Suppressor macrophage treated with lipopolysaccharide for 4 hours (primary cell): ENCODE measurements around the gene SLC39A11.
A peak's percentile ranks its signal among the peaks of the same experiment; 100 is the strongest.
"Not testable (repeated sequence)": the region's sequence is repeated elsewhere in the genome, so short reads cannot be mapped to it uniquely, and the experiment has no call there.

Experiments
- DNase-seq: peaks from one replicate; pipeline ENCODE4 v3.0.0-alpha.2; 2020

The SLC39A11 gene, protein sequence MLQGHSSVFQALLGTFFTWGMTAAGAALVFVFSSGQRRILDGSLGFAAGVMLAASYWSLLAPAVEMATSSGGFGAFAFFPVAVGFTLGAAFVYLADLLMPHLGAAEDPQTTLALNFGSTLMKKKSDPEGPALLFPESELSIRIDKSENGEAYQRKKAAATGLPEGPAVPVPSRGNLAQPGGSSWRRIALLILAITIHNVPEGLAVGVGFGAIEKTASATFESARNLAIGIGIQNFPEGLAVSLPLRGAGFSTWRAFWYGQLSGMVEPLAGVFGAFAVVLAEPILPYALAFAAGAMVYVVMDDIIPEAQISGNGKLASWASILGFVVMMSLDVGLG

DNA sequence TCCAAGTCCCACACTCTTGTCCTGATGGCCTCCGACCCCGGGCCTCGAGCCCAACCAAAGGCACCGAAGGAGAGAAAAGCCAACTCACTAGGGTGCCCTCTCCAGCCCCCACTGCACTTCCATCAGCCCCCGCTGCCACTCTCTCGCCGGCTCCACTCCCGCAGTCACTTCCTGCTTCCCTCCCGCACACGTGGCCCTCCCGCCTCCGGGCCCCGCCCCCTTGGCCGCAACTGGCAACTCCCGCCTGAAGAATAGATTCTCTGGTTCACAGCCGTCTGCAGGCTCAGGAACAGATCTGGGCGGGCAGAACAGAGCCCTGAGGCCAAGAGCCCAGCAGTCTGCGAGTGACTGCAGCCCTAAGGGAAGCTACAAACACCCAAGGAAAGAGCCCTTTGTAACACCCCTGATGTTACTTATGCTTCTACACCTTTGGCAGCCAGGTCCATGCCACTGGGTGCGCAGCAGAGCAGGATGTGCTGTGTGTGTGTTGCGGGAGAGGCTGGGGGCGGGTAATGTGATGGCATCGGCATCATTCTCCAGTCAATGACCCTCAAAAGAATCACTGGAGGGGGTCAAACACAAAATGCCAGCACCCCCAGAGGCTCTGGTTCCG is at the start of gene SLC39A11:
Gene SLC39A11 (minus strand): TSS at position 166 of the 613 bp plus-strand sequence. CDS start 3,924 bp downstream, outside the sequence.
- peak; percentile 95 for DNase-seq

DNA sequence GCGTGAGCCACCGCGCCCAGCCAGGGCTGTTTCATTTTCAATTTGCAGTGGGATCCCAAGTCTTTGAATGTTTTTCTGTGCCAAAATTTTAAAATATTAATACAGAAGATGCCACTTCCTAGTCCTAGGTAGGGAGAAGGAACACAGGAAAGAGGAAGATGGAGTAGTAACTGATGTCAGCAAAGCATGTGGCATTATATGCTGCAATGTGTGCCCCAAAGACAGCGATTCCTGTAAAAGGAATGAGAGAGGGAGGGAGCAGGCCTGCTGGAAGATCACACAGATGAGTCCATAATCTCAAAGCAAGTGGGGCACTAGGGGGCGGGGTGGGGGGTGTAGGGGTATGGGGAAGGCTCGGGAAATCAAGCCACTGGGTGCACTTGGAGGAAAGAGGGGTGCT is 48.9 kb upstream of the SLC39A11 start:
- DNase-seq = peak; percentile 90

DNA sequence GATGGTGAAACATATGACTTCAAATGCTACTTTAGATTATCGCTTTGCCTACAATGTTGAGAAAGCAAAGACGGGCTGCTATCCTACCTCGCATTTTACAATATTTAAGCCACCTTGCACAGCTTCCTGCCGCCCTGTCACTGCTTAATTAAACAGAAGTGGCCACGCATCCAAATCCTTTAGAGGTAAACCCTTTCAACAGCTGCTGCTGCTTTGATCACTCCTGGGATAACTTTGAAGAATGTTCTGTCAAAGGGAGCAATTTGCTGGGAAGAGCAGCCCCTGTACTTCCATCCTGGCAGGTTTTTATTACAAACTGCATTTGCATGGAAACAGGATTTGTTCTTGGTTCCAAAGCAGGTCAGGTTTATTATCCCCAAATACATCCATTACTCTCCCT is 48.1 kb upstream of the SLC39A11 start:
- DNase-seq = no peak

DNA sequence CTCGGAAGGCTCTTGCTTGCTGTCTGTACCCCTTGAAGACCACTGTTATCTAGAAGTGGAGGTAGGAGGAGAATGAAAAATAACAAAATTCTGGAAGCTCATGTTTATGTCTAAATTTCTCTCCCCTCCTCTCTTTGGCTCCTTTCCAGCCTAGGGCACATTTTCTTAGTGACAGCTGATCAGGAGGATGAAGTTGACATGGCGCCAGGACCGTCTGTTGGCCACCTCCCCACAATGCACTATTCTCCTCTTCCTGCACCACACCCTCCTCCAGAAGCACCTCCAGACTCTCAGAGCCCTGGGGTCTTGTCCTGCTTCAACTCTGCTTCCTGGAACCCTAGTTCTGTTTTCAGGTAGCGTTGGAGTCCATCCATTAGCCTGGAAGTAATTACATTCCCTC is 46.8 kb upstream of the SLC39A11 start:
- no peak for DNase-seq

DNA sequence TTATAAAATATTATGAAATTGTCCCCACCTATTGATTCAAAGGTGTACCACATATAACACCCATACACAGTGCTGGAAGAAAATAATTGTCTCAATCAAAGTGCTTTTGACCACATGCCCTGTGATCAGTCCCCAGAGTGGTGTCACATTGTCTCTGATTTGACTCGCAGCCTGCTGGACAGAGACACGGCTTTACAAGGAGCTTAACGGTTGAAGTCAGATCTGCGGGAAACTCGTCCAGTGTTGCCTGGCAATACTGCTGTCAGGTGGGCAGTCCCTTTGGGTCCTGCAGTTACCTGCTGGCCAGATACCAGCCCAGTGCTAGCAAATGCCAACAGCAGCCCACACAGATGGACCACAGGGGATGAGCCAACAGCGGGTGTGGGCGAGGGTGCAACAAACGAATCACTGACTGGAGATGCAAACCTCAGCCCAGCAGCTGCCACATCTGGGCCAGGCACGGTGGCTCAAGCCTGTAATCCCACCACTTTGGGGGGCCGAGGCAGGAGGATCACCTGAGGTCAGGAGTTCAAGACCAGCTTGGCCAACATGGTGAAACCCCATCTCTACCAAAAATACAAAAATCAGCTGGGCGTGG is 46.2 kb upstream of the SLC39A11 start:
- DNase-seq = no peak

DNA sequence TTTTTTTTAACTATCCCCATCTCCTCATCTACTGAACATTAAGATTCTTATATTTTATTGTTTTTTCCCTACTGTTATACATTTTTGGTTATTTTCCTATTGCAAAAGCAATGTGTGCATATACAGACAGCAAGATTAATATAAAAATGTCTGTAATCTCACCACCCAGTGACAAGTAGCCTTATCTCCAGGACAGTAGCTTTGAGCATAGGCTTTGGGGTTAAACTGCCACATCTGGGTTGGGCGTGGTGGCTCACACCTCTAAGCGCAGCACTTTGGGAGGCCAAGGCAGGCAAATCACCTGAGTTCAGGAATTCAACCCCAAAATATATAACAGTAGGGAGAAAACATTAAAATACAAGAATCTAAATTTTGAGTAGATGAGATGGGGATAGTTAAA is 44.9 kb upstream of the SLC39A11 start:
- no peak for DNase-seq

DNA sequence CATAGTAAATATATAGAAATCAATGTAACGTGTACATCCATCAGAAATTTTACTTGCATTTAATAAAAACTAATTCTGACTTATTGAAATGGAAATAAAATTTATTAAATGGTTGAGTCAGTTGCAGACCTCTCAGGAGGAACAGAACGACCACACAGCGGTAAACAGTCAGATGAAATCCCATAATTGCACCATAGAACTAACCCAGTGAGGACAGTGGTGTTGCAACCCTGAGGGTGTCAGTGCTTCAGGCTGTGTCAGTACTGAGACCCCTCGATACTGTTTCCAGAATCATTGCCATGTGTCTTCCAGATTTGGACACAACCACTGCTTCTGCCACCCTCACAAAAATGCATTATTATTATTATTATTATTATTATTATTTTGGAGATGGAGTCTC is 43.3 kb upstream of the SLC39A11 start:
- peak; percentile 93 for DNase-seq

DNA sequence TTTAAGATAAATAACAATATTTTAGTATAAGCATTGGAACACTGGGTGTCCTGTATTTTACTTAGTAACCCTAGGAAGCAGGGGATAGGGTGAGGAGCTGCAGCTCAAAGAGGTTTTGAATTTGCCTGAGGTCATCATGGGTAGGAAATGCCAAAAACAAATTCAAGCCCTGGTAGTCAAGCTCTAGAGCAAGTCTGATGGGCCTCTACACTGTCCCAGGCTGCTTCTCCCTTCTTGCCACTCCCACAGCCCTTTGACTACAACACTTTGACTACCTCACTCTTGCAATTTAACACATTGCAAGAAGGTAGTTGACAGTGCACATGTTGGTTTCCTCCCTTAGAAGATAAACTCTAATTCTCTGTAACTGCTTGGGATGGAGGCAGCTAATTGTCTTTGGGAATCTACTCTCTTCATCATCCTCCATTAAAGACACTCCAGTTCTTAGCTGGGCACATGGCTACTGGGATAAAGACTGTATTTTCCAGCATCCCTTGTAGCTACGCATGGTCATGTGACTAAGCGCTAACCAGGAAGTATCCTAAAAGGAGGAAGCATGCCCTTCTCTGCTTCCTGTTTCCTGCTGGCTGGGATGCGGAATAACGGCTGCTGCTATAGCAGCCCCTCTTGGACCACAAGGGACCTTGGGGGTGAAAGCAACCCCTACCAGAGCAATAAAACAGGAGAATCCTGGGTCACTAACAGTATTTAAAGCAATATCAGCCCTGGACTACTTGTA is 41.6 kb upstream of the SLC39A11 start:
- DNase-seq = peak; percentile 70

DNA sequence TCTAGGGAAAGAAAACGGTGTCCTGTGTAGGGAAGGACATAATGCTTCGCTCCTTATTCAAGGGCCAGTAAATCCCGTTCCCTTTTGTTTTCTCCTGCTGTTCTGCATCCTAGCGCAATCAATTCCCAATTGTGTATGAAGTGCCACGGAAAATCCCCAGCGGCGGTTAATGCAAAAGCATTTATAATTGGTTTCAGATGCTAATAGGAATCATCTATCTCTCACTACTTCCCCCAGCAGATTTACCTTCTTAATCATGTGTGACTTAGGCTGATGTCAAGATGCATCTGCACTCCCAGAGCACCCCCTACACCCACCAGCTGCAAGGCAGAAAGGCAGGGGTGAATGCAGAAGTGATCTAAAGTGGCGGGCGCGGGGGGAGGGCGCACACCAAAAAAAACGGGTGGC is 39.6 kb upstream of the SLC39A11 start:
- peak; percentile 25 for DNase-seq

DNA sequence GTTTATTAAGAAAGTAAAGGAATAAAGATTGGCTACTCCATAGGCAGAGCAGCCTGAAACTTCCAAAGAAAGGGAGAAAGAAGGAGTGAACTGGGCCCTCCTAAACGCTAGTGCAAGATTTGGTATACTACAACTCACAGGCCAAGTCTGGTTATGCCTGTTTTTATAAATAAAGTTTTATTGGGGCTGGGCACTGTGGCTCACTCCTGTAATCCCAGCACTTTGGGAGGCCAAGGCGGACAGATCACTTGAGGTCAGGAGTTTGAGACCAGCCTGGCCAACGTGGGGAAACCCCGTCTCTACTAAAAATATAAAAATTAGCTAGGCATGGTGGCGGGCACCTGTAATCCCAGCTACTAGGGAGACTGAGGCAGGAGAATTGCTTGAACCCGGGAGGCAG is 39.0 kb upstream of the SLC39A11 start:
- not testable (repeated sequence) for DNase-seq

DNA sequence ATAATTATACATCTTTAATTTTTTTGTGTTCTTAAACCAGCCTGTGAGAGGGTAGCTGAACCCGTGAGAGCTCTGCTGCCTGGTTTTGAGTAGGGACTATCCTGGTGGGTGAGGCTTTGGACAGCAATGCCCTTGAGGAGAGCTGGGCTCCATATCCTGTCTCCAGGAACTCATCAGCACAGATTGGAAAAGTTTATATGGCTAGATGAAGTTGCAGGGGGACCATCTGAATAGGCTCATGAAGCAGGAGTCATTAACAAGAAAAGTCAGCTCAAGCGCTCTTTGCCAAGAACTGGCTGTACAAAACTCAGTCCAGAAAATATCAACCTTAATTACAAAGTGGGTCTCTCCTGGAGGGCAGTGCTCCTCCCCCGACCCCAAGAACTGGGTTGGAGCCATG is 38.5 kb upstream of the SLC39A11 start:
- no peak for DNase-seq

DNA sequence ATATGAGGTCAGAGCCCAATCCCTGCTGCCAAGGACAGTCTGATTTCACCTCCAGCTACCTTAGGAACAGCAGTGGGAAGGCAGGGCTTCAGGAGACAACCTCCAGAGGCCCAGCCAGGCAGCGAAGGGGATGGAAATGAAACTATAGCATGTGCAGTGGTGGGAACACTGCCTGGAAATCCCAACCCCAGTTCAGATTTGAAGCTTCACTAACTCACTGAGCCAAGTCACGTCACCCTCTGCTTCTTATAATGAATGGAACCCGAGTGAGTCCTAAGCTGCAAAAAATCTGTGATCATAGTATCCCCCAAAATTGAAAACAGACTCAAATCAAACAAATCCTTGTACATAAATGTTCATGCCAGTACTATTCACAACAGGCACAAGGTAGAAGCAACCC is 36.0 kb upstream of the SLC39A11 start:
- no peak for DNase-seq

DNA sequence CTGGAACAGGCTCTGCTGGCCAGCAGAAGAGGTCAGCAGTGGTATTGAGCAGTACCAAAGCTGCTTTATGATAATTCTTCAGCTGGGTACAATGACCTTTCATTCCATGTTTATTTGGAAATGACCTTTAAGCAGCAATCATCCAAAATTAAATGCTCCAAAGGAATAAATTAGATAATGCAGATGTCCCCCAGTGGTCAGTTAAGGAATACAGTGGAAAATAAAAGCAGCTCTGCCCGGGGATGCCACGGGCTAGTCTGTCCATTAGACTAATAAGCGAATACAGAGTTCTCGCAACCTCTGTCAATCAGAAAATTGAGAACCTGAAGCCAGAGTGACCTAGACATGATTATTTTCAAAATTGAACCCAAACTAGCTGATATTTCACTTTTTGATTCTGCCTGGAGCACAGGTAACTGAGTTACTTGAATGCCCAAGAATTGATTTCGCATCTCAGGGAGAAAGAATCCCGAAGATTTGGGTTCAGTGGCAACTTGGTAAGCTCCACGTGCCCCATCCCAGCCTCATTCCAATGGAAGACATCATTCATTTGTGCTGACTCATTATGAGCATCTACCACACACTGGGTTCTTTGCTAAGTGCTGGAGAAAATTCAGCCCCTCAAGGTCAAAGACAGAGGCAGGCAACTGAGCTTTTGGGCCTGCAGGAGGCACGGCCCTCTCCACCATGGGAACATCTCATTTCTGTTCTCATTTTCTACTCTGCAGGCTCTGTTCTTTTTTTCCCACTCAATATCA is 34.4 kb upstream of the SLC39A11 start:
- no peak for DNase-seq

DNA sequence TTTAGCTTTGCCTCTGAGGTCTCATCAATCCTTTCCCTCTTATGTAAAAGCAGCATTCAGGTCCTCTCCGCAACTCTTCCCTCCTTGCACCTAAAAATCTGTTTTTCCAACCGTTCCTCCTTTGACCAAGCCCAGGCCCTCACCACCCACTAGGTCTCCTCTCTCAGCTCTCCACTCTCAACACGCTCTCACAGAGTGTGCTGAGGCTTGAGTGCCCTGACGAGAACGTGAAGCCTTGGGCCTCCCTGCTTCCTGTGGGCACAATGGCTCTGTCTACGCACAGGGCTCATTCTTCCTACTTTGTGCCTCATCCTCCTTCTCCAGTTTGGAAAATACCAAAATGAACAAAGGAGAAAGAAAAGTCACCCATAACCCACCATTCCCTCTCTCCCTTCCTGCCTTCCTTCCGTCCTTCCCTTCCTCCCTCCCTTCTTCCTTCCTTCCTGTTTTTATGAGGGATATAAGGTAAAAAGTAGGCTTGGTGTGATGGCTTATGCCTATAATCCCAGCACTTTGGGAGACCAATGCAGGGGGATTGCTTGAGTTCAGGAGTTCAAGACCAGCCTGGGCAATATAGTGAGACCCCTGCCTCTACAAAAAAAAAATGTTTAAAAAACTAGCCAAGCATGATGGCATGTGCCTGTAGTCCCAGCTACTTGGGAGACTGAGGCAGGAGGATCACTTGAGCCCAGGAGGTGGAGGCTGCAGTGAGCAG is 31.3 kb upstream of the SLC39A11 start:
- DNase-seq = no peak

DNA sequence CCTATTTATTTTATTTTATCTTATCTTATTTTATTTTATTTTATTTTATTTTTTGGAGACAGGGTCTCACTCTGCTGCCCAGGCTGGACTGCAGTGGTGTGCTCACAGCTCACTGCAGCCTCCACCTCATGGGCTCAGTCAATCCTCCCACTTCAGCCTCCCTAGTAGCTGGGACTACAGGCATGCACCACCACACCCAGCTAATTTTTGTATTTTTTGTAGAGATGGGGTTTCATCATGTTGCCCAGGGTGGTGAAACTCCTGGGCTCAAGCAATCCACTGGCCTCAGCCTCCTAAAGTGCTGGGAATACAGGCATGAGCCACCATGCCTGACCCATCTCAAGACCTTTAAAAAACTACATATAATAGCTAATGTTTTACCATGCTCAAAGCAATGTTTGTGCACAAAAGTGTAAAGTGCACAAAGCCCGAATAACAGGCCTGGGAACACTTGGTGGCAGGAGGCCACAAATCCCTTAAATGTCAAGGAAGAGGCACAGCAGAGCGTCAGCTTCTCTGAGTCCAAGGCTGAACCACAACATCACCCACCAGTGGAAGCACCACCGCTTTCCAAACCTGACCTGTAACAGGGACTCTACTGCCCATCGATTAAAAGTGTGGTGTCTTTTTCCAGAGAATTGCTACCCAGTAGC is 30.6 kb upstream of the SLC39A11 start:
- DNase-seq = no peak

DNA sequence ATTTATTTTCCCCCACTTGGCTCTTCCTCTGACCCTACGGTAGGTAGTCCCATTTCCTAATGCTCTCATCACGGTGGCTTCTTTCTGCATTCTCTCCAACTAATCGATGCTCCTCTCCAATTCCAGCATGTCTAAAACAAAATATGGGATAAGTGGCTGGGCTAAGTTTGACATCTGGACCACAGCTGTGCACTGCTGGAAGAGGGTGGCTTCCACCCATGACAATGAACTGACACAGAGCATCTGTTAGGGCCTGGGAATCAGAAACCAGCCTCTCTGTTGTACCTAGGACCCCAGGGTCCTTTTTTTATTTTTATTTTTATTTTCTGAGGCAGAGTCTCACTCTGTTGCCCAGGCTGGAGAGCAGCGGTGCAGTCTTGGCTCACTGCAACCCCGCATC is 29.0 kb upstream of the SLC39A11 start:
- no peak for DNase-seq

DNA sequence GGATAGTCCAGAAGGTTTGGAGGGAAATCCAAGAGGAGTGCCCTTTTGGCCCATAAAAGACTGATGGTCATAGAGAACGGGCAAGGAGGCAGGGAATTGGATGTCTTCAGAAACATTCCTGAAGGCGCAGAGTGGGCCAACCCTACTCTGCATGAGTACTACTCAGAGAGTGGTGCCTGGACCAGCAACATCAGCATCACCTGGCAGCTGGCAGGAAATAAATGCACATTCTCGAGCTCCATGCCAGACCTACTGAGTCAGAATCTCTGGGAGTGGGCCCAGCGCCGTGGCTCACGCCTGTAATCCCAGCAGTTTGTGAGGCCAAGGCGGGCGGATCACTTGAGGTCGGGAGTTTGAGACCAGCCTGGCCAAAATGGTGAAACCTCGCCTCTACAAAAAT is 27.1 kb upstream of the SLC39A11 start:
- no peak for DNase-seq

DNA sequence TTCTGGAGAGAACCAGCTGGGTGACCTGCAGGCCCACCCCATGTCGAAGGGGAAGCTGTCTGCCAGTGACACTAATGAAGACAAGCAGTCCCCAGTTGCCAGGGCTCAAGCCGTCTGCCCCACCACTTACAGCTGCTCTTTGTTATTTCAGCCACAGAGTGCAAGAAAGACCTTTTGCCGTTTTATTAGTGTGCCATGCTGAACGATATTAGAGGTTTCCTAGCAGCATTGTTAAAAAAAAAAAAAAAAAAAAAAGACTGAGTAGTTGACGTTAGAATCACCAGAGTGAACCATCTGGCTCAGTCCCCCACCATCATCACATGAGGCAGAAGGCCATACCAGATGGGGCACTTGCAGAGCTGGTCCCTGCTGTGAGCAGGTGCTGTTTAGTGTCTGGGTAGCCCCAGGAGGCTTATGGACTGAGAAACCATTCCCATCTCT is 26.5 kb upstream of the SLC39A11 start:
- DNase-seq = no peak

DNA sequence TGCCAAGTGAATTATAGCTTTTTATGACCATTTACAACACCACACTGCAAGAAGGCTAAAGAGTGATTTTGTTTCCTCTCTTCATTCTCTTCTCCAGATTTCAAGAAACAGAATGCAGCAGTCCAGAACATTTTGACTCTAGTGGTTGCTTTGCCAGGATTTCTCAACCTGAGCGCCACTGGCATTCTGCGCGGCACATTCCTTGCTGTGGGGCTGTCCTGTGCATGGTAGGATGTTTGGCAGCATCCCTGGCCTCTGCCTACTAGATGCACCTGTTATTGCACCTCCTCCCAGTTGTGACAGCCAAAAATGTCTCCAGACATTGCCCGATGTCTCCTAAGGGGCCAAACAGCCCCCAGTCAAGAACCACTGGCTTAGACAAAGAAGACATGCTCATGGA is 25.7 kb upstream of the SLC39A11 start:
- DNase-seq = no peak

DNA sequence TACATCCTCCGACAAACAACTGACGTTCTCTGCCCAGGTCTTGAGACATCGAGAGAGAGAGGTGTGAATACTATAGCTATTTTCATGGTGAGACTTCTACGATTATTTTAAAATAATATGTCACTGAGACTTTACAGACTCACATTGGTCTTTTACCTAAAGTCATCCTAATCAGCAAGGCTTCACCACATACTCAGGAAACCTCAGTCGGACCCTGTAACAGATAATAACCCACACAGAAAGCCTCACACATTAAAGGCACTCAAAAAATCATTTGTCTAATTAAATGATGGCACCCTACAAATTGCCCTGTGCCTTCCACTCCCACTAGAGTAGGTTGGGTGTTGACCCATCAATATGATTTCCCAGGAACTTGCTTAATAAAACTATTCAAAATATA is 19.8 kb upstream of the SLC39A11 start:
- DNase-seq = no peak

DNA sequence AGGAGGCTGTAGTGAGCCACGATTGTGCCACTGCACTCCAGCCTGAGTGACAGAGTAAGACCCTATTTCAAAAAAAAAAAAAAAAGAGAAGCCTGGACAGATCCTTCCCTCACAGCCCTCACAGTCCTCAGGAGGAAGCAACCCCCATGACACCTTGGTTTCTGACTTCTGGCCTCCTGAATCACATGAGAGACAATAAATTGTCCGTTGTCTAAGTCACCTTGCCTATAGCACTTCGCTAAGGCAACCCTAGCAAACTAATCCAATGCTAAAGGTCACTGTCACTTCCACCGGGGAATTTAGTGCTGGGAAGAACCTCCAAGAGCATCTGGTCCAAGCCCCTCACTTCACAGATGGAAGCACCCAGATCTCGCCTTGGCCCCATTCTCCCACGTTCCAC is 18.9 kb upstream of the SLC39A11 start:
- DNase-seq = no peak

DNA sequence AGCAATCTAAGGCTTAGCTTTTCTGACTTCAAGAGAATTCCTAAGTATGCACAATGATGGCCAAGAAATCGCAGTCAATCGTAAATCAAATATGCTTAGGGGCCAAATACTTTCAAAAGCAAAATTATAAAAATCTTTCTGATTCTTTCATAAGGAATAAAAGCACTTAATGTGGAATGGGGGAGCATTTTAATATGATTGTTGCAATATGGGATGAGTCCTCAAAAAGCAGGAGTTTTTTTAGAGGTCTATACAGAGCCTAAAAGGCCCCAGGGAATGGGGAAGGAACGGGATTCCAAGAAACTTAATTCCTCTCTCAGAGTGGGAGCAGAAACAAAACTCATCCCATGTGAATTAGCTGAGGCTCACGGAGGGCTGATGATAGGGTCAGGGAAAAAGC is 14.7 kb upstream of the SLC39A11 start:
- no peak for DNase-seq
